GM18502 (cell line): ENCODE data around the gene ESM1.
"Not testable (repeated sequence)": the region's sequence is repeated elsewhere in the genome, so short reads cannot be mapped to it uniquely, and the experiment has no call there.

ENCODE experiments used
- ATAC-seq: cut with Tn5 transposase; IDR thresholded peaks from one replicate; pipeline ENCODE4 v1.9.1; 2021; ENCODE audit warnings: mild to moderate bottlenecking; ENCODE audit not compliant: unreplicated experiment, poor library complexity

ESM1 gene, protein sequence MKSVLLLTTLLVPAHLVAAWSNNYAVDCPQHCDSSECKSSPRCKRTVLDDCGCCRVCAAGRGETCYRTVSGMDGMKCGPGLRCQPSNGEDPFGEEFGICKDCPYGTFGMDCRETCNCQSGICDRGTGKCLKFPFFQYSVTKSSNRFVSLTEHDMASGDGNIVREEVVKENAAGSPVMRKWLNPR

GRCh38 chr5:54985301-54986268 is at the start of gene ESM1:
Gene ESM1 (minus strand): TSS chr5:54985593. CDS start chr5:54985517, 76 bp downstream.
- no peak for ATAC-seq

- ATAC-seq: no peak
Observed at GRCh38 chr5:55033568-55033967, 48.2 kb upstream of the ESM1 start.

DNA sequence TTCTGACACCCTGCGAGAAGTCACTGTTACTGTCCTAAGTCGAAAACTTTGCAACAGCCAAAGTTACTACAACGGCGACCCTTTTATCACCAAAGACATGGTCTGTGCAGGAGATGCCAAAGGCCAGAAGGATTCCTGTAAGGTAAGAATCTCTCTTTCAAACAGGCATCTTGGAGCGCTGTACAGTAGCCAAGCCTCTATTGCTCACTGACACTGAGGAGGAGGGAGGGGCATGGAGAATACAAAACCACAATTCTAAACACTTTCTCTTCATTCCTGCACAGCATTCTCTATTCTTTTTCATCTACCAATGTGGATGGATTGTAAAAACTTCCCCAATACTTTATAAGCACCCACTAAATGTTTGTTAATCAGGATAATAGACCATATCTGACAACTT is 46.1 kb upstream of the ESM1 start:
- no peak for ATAC-seq

DNA sequence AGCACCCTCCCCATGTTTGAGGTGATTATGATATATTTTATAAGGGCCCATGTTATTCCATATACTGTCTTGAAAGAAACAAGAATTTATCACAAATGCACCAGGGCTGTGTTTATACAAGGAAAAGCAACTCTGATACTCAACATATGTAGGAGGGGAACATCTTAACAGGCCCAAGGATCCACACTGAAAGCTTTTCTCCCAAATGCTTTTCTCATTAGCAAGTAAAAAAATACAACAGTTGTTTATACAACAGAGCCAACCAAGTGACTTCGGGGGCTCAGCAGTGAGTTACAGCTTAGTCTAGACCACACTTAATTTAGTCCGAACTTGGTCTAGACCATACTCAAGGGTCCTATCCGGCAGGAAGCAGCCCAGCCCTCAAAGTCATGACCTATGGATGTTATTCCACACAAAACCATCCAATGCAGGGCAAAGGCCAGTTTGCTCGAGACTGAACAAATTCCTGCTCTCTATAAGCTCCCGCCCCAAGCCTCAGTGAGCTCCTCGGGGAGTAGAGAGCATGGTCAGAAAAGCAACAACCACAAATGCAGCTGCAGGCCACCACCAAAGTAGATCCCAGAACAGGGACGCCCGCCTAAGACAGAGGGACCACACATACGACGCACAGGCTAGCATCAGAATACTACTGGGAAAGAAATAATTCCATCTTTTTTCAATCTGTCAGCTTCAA is 45.4 kb upstream of the ESM1 start:
- no peak for ATAC-seq

GRCh38 chr5:55030220-55030619 is 44.8 kb upstream of the ESM1 start:
- no peak for ATAC-seq

GRCh38 chr5:55027595-55027994 is 42.2 kb upstream of the ESM1 start:
- no peak for ATAC-seq

DNA sequence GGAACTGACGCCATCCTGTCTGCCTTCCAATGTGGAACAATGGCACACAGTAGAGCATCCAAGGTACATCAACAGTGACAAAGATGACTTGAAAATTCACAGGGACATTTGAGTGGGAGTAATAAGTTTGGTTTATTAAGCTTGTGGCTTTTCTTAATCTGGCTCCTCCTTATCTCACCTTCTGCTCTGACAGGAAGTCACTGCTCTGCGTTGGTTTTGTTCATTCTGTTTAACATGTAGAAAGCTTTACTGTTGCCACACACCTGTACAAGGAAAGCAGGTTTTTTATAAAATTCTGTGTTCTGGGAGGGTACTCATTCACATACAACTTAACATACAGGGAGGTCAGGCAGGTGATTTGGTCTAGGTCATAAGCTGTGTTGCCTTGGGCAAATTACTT is 37.1 kb upstream of the ESM1 start:
- ATAC-seq: no peak

GRCh38 chr5:55021821-55022220 is 36.4 kb upstream of the ESM1 start:
- ATAC-seq: no peak

GRCh38 chr5:55021410-55021809 is 36.0 kb upstream of the ESM1 start:
- no peak for ATAC-seq

- not testable (repeated sequence) for ATAC-seq
Observed at GRCh38 chr5:55010149-55010548, 24.8 kb upstream of the ESM1 start.

DNA sequence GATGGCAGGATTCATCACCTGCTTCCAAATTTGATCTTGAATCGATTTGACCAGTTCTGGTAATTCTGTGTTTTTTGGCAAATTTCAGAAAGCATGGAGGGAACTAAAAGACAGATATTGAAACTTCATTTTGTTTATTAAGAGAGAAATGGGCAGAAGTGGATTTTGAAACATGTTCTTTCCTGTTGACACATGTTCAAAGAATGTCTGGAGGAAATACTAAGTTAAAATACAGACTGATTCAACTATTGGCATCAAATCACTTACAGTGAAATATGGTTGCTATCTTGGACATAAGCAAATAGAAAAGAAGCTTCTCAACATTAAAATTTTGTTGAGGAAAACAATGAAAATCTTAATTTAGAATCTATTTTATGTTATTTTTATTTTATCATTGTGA is 19.3 kb upstream of the ESM1 start:
- ATAC-seq: no peak

- no peak for ATAC-seq
Observed at GRCh38 chr5:55003432-55004065, 18.2 kb upstream of the ESM1 start.

DNA sequence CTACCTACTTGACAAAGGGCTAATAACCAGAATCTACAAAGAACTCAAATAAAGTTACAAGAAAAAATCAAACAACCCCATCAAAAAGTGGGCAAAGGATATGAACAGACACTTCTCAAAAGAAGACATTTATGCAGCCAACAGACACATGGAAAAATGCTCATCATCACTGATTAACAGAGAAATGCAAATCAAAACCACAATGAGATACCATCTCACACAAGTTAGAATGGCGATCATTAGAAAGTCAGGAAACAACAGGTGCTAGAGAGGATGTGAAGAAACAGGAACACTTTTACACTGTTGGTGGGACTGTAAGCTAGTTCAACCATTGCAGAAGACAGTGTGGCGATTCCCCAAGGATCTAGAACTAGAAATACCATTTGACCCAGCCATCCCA is 16.8 kb upstream of the ESM1 start:
- ATAC-seq: not testable (repeated sequence)

GRCh38 chr5:54997081-54997480 is 11.7 kb upstream of the ESM1 start:
- no peak for ATAC-seq

- ATAC-seq: no peak
Observed at GRCh38 chr5:54996466-54996865, 11.1 kb upstream of the ESM1 start.

DNA sequence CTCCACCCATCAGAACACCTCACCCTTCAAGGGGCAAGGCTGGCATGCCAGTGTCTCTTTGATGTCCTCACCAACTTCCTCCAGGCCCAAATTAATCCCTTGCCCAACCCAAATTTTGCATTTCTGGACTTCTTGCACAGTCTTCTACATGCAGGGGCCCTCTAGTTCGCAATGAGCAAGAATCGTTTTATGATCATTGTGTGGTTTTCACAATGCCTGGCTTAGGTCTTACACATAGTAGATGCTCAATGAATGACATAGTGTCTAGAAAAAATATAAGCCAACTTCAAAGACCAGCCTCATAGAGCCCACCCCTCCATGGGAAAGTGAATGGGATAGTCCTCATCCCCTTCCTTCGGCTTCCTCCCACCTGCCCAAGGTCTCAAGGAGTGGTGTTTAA is 9.8 kb upstream of the ESM1 start:
- no peak for ATAC-seq

- ATAC-seq: no peak
Observed at GRCh38 chr5:54994628-54995027, 9.2 kb upstream of the ESM1 start.

GRCh38 chr5:54993318-54993717 is 7.9 kb upstream of the ESM1 start:
- ATAC-seq: no peak

DNA sequence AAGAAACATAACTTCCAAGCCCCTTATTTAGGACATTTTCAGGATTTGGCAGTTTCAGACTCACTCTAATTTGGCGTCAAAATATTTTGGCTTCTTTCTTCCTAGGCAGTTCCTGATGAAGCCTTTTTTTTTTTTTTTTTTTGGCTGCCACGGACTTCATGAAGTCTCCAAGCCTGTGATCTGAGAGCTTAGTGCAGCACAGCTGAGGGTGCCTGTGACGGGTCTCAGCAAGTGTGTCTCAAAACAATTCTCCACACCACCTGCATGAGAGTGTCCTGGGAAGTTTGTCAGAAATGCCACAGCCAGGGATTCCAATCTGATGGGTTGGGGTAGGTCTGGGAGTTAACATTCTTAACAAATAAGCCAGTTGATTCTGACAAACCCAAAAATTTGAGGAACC is 6.0 kb upstream of the ESM1 start:
- ATAC-seq: no peak

GRCh38 chr5:54990841-54991258 is 5.5 kb upstream of the ESM1 start:
- ATAC-seq: no peak

- ATAC-seq: no peak
Observed at GRCh38 chr5:54988817-54989216, 3.4 kb upstream of the ESM1 start.
